HG03175 (cell line): ENCODE data around the gene CERK.

Experiments used
- ATAC-seq: cut with Tn5 transposase; IDR thresholded peaks from one replicate; pipeline ENCODE4 v1.9.1; 2021; ENCODE audit warnings: mild to moderate bottlenecking, moderate library complexity; ENCODE audit not compliant: unreplicated experiment

CERK gene

GRCh38 chr22:46703171-46703995 lies 34.7 kb downstream of the CERK start:
- no peak for ATAC-seq

GRCh38 chr22:46701262-46701661 lies 36.8 kb downstream of the CERK start:
- ATAC-seq = no peak

- ATAC-seq = no peak
These were observed 39.0 kb downstream of the CERK start for GRCh38 chr22:46699091-46699490.

- no peak for ATAC-seq
These were observed 40.1 kb downstream of the CERK start for GRCh38 chr22:46697811-46698515.

- ATAC-seq = no peak
These were observed 41.4 kb downstream of the CERK start for GRCh38 chr22:46696614-46697013.

DNA sequence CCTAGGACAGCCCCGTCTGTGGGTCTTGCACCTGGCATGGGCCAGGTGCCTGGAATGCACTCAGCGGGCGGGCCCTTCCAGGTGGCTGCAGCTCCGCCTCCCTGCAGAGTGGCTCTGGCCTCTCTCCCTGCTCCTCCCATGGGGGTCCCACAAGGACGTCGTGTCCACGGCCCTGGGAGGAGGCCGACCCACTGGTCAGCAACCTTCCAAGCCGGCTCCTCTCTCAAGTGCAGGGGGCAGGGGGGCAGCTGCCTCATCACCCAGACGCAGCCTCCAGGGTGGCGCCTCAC lies 41.9 kb downstream of the CERK start:
- no peak for ATAC-seq

DNA sequence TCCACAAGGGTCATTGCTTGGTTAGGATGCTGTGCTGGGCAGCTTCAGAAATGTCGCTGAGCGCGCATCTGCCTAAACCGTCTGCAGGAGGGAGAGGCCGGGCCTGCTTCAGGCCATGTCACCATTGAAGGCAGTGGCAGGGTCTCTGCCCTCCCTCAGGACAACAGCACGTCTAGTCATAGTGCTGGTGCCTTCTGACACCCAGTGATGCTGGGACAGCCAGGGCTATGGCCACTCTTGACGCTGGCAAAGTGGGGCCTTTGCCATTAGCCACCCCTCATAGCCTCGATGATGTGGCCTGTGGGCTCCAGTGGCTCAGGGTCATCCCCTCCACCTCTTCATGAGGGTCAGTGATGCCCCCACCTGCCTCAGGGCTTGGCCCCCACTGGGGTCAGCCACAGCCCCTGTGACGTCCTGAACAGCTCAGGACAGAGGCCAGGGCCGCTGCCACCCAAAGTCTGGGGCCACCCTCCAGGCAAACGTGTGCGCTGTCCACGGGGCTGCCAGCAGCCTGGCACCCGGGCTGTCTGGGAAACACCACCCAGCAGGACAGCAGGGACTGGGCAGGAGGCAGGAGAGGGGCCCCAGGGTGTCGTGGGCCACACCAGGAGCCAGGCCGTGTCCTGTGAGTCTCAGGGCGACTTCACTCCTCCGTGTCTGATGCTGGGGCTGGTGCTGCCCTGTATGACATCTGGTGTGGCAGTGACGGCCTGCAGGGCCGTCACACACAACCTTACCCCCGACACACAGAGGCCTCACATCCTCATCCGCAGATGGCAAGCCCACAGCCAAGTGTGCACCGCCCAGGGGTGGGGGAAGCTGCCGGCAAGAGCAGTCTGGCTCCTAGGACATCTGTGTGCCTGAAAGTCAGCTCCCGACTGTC lies 42.5 kb downstream of the CERK start:
- no peak for ATAC-seq

DNA sequence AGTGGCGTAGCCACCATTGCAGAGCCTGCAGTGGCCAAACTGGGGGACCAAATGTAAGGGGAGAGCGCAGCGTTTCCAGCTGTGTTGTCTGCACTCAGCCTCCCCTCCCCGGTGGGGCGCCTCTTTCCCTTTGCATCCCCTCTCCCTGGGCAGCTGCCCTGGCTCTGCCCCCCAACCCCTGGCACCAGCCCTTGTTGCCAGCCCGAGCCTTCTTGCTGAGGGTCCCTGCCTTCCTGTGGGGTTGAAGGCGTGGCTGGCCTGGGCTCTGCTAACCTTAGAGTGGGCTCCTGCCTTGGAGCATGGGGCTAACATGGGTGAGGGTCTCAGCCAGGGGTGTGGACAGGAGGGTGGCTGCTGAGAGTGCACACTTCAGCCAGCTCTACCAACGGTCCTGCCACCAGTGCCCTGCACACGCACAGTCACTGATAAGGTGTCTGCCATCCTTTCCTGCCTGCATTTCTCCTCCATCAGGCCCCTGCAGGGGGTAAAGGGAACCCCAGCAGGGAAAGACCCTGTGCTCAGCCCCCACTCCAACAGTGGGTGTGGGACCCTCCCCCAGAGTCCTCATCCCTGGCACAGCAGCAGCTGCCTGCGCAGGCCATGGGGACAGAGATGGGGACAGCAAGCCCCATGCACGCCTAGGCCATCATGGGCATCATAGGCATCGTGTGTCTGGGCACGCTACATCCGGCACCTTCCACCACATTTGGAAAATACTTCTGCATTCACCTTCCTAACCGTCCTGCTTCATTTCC lies 43.5 kb downstream of the CERK start:
- no peak for ATAC-seq

GRCh38 chr22:46693634-46694415 lies 44.2 kb downstream of the CERK start:
- no peak for ATAC-seq

DNA sequence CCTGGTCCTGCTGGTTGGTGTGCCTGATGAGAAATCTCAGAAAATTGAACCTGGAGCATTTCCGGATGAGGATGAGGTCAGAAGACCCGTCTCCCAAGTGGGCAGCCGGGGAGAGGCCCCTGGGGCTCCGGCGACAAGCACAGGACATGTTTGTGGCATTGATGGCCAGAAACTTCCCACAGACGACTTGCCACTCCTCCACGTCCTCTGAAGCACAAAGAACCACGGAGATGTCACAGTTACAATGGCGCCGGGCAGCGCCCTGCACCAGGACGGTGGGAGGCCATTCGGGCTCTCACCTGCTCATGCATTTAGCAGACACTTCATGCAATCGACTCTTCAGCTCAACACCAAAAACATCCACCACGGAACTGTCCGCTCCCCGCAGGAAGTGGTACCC lies 46.5 kb downstream of the CERK start:
- ATAC-seq = no peak

DNA sequence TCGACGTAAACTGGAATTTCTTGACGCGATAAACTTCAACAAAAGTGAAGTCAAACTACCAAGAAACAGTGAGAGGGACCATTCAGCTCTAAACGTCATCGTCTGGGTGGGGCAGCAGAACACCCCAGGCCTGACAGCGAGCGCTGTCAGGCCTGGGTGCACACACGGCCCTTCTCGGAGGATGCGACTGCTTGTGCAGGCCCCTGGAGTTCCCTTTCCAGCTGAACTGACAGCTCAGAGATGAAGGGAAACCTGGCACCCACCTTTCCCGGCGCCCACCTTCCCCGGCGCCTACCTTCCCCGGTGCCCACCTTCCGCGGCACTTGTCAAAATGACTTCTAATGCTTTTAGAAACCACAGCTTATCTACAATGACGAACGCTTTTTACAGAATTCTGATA lies 47.9 kb downstream of the CERK start:
- ATAC-seq = no peak

- no peak for ATAC-seq
These were observed 49.1 kb downstream of the CERK start for GRCh38 chr22:46688949-46689348.

- ATAC-seq = no peak
These were observed 50.6 kb downstream of the CERK start for GRCh38 chr22:46687460-46687859.

DNA sequence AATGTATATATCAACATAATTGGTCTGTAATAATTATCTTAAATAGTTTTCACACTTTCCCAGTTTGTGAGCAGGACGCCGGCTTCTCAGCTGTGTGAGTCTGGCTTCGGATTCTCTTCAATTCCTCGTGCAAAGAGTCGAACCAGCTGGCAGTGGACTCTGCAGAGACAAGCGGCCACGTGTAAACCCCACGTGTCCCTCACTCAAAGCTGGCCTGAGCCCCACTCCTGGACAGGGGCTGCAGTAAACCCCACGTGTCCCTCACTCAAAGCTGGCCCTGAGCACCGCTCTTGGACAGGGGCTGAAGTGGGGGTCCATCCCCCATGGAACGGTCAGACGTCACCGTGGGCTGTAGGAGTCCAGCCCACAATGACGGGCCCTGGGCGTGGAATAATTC lies 51.0 kb downstream of the CERK start:
- no peak for ATAC-seq

GRCh38 chr22:46686221-46687047 lies 51.6 kb downstream of the CERK start:
- no peak for ATAC-seq

GRCh38 chr22:46684706-46685105 lies 53.3 kb downstream of the CERK start:
- peak; percentile 72 for ATAC-seq

GRCh38 chr22:46682011-46682731 lies 55.9 kb downstream of the CERK start:
- no peak for ATAC-seq

DNA sequence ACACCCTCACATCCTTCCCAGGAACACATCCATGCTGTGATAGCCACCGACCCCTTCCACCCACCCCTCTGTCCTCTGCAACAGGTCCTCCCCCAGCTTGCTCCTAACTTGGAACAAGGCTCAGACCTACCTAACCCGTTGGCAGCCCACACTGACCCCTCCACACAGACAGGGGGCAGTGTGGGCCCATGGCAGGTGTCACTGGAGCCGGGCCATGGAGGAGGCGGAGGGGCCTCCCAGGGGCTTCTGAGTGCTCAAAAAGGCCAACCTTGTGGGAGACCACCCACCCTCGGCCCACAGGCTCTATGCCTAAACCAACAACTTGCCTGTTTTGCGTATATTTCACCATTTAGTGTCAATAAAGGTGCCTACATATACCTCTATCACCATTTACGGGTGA lies 57.0 kb downstream of the CERK start:
- no peak for ATAC-seq
